Measurements from ENCODE around the gene CUX1. TPM values are rescaled to one million over a fixed set of nuclear protein-coding genes. Genes with fewer than 3 reads are reported as not detected.

The CUX1 gene
- total and polyA plus RNA-seq, 4 donors = 40.5 to 138 (median 69.1) TPM

- Histone ChIP-seq H3K27ac (ENCODE audit: low read depth in 1 of 2, low read length in 1 of 2) (peak overlapping the region in 1 of 2 donors; percentile 28), H3K4me1 (ENCODE audit: control insufficient read depth in 5 of 5, insufficient read depth in 5 of 5, low read length in 5 of 5) (peaks cover 7 to 26% (median 13%) of the 10 kb centered on the region in 5 donors), H3K36me3 (ENCODE audit: control insufficient read depth in 4 of 4, insufficient read depth in 4 of 4, low read length in 4 of 4) (peaks cover 0 to 3% (median 0%) of the 10 kb centered on the region in 4 donors), H3K27me3 (ENCODE audit: control insufficient read depth in 3 of 3, insufficient read depth in 3 of 3, low read length in 2 of 3) (no peaks in the 10 kb centered on the region), H3K4me3 (no peak overlapping the region), H3K9ac (ENCODE audit: insufficient read depth in 1 of 2, low read length in 2 of 2) (no peak overlapping the region), H3K9me3 (ENCODE audit: control insufficient read depth in 4 of 4, insufficient read depth in 3 of 4, low read length in 3 of 4) (no peaks in the 10 kb centered on the region)
- WGBS, 2 donors = 80 to 85% methylated on average over 6 of the region's 6 CpGs
- no peak for TF ChIP-seq CTCF (IDR thresholded peaks at IDR 0.05; ENCODE audit: control extremely low read depth, extremely low read depth)
- DNase-seq (peak in 1 of 3 donors; percentile 7), ATAC-seq (ENCODE audit: insufficient read depth, low FRiP score) (no peak)
Measured at GRCh38 chr7:102044641-102044983, 227.2 kb downstream of the CUX1 start.

- peak; percentile 96 to 97 (median 97) for DNase-seq
- 16 to 20% methylated on average over 29 of the region's 29 CpGs for WGBS, 2 donors
- ATAC-seq (ENCODE audit: insufficient read depth, low FRiP score) = peak; percentile 43
- H3K27ac ChIP-seq (ENCODE audit: low read depth in 1 of 2, low read length in 1 of 2) = peak overlapping the region; percentile 34 to 56
- no peak overlapping the region for H3K4me3 ChIP-seq
- no peaks in the 10 kb centered on the region for H3K27me3 ChIP-seq (ENCODE audit: control insufficient read depth in 3 of 3, insufficient read depth in 3 of 3, low read length in 2 of 3)
- TF ChIP-seq CTCF (IDR thresholded peaks at IDR 0.05; ENCODE audit: control extremely low read depth, extremely low read depth) = no peak
- peaks cover 7 to 26% (median 13%) of the 10 kb centered on the region in 5 donors for H3K4me1 ChIP-seq (ENCODE audit: control insufficient read depth in 5 of 5, insufficient read depth in 5 of 5, low read length in 5 of 5)
- no peak overlapping the region for H3K9ac ChIP-seq (ENCODE audit: insufficient read depth in 1 of 2, low read length in 2 of 2)
- H3K9me3 ChIP-seq (ENCODE audit: control insufficient read depth in 4 of 4, insufficient read depth in 3 of 4, low read length in 3 of 4) = no peaks in the 10 kb centered on the region
- H3K36me3 ChIP-seq (ENCODE audit: control insufficient read depth in 4 of 4, insufficient read depth in 4 of 4, low read length in 4 of 4) = peaks cover 0 to 3% (median 0%) of the 10 kb centered on the region in 4 donors
Measured at GRCh38 chr7:102044984-102045673, 227.7 kb downstream of the CUX1 start.

DNA sequence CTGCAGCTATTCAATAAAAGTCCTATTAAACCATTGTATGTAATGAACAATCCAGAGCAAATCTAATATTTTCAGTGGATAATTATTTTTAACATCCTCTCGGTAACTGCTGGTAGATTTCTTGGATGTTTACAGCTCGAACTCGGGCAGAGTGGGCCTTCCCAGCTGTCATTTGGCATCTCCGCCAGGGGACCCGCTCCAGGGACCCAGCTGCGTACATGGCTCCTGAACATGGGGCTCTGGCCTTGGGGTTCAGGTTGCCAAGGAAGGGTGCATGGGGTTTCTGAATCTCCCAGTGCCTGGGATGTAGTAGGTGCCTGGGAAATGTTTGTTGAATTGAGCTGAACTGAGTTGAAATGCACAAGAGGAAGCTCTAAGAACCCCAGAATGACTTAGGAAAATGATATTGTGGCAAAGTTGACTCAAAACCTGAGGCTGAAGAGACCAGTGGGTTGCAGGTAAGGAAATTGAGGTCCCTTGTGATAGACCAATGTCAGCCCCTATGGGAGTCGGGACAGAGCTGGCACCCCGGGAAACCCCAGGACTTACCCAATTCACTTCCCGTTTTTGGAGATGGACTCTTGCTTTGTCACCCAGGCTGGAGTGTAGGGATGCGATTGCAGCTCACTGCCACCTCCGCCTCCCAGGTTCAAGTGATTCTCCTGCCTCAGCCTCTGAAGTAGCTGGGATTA lies 228.4 kb downstream of the CUX1 start:
- TF ChIP-seq CTCF (IDR thresholded peaks at IDR 0.05; ENCODE audit: control extremely low read depth, extremely low read depth) = no peak
- 63 to 72% methylated on average over 11 of the region's 11 CpGs for WGBS, 2 donors
- ATAC-seq (ENCODE audit: insufficient read depth, low FRiP score) = no peak
- H3K9me3 ChIP-seq (ENCODE audit: control insufficient read depth in 4 of 4, insufficient read depth in 3 of 4, low read length in 3 of 4) = no peaks in the 10 kb centered on the region
- H3K36me3 ChIP-seq (ENCODE audit: control insufficient read depth in 4 of 4, insufficient read depth in 4 of 4, low read length in 4 of 4) = peaks cover 0 to 3% (median 0%) of the 10 kb centered on the region in 4 donors
- DNase-seq = no peak
- no peak overlapping the region for H3K27ac ChIP-seq (ENCODE audit: low read depth in 1 of 2, low read length in 1 of 2)
- H3K4me1 ChIP-seq (ENCODE audit: control insufficient read depth in 5 of 5, insufficient read depth in 5 of 5, low read length in 5 of 5) = peaks cover 7 to 26% (median 13%) of the 10 kb centered on the region in 5 donors
- no peak overlapping the region for H3K4me3 ChIP-seq
- H3K9ac ChIP-seq (ENCODE audit: insufficient read depth in 1 of 2, low read length in 2 of 2) = no peak overlapping the region
- no peaks in the 10 kb centered on the region for H3K27me3 ChIP-seq (ENCODE audit: control insufficient read depth in 3 of 3, insufficient read depth in 3 of 3, low read length in 2 of 3)
